Measurements from ENCODE around the gene ATP13A3. TPM values are rescaled to one million over a fixed set of nuclear protein-coding genes. Genes with fewer than 3 reads are reported as not detected.

Gene ATP13A3
- total RNA-seq, 1 donor from 2014 or later = 63.1 TPM

DNA sequence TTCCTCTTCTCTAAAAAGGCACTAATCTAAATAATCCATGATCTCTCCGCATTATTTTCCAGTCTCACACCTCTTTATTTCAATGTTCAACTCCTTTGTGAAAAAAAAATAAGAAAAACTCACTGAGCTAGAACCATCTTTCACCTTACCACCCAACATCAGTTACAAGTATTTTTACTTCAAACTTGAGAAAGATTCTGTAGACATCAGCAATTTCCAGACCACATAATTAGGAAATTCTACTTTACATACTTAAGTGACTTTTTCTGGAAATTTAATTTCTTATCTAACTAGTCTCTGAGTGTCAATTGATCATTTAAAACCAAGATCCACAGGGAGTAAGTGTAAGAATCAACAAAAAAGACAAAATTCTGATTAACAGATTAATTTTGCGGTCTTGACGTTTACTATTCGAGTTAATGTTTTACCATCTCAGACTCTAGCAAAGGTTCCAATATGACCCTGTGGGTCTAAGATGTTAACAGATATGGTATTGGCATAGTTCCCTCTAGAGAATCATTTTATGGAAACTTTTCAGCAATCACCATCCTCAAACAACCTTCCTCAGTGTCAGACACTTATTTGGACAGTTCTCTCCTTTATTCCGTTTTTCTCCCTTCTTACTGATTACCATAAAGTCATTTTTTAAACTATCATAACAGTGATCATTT, 5.1 kb downstream of the ATP13A3 start:
- Mint-ChIP-seq H3K27me3 (ENCODE audit: unreplicated experiment) (no peaks in the 10 kb centered on the region), H3K36me3 (ENCODE audit: unreplicated experiment) (peaks cover 4% of the 10 kb centered on the region), H3K4me3 (ENCODE audit: unreplicated experiment) (no peak overlapping the region), H3K9me3 (ENCODE audit: unreplicated experiment) (no peaks in the 10 kb centered on the region), H3K4me1 (ENCODE audit: unreplicated experiment) (peaks cover 47% of the 10 kb centered on the region), H3K27ac (ENCODE audit: unreplicated experiment) (peak overlapping the region; percentile 46)
- TF ChIP-seq, protein P1, sequence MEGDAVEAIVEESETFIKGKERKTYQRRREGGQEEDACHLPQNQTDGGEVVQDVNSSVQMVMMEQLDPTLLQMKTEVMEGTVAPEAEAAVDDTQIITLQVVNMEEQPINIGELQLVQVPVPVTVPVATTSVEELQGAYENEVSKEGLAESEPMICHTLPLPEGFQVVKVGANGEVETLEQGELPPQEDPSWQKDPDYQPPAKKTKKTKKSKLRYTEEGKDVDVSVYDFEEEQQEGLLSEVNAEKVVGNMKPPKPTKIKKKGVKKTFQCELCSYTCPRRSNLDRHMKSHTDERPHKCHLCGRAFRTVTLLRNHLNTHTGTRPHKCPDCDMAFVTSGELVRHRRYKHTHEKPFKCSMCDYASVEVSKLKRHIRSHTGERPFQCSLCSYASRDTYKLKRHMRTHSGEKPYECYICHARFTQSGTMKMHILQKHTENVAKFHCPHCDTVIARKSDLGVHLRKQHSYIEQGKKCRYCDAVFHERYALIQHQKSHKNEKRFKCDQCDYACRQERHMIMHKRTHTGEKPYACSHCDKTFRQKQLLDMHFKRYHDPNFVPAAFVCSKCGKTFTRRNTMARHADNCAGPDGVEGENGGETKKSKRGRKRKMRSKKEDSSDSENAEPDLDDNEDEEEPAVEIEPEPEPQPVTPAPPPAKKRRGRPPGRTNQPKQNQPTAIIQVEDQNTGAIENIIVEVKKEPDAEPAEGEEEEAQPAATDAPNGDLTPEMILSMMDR (IDR thresholded peaks at IDR 0.05) = no peak
- no peak for DNase-seq (ENCODE audit: extremely low spot score, unreplicated experiment)

DNA sequence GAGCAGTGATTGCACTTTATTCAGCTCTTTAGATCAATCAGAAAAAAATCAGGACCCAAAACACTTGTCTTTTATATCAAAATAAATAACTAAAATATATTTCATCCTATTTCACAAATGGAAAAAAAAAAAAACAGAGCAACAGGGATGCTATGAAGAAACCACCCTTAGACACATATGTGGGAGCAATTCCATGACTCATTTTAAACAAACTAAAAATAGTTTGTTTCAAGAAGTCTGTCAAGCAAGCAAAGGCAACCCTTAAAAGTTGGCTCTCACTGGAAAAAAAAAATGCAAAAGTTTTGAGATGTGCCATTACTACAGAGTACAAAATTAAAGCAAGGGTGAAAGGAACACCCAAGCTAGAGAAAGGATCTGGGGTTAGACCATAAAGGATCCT, 5.7 kb downstream of the ATP13A3 start:
- TF ChIP-seq, protein P1 (IDR thresholded peaks at IDR 0.05) = no peak
- Mint-ChIP-seq H3K4me3 (ENCODE audit: unreplicated experiment) (no peak overlapping the region), H3K27me3 (ENCODE audit: unreplicated experiment) (no peaks in the 10 kb centered on the region), H3K9me3 (ENCODE audit: unreplicated experiment) (no peaks in the 10 kb centered on the region), H3K27ac (ENCODE audit: unreplicated experiment) (peak overlapping the region; percentile 46), H3K4me1 (ENCODE audit: unreplicated experiment) (peaks cover 47% of the 10 kb centered on the region), H3K36me3 (ENCODE audit: unreplicated experiment) (peaks cover 4% of the 10 kb centered on the region)
- DNase-seq (ENCODE audit: extremely low spot score, unreplicated experiment) = no peak

DNA sequence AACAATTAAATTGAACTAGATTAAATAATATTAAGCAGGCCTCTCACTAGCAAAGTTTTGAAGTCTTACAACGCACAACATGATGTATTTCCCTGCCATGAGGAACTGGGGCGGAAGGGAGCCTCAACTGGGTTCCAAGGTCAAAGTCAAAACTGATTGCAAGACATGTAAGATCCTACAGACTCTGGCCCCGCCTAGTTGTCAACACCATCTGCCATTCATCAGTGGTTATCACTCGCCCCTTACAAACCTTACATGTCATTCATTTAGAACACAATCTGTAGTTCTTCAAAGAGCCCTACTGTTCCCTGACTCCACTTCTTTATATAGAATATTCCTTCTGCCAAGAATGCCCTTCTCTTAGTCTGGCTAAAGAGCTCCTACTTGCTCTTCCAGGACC, 10.0 kb downstream of the ATP13A3 start:
- no peak overlapping the region for H3K4me3 Mint-ChIP-seq (ENCODE audit: unreplicated experiment)
- H3K27me3 Mint-ChIP-seq (ENCODE audit: unreplicated experiment) = no peaks in the 10 kb centered on the region
- DNase-seq (ENCODE audit: extremely low spot score, unreplicated experiment) = no peak
- no peak overlapping the region for H3K27ac Mint-ChIP-seq (ENCODE audit: unreplicated experiment)
- H3K4me1 Mint-ChIP-seq (ENCODE audit: unreplicated experiment) = peaks cover 28% of the 10 kb centered on the region
- no peaks in the 10 kb centered on the region for H3K9me3 Mint-ChIP-seq (ENCODE audit: unreplicated experiment)
- TF ChIP-seq, protein P1 (IDR thresholded peaks at IDR 0.05) = no peak
- no peaks in the 10 kb centered on the region for H3K36me3 Mint-ChIP-seq (ENCODE audit: unreplicated experiment)

- H3K27me3 Mint-ChIP-seq (ENCODE audit: unreplicated experiment) = no peaks in the 10 kb centered on the region
- H3K9me3 Mint-ChIP-seq (ENCODE audit: unreplicated experiment) = no peaks in the 10 kb centered on the region
- peaks cover 21% of the 10 kb centered on the region for H3K4me1 Mint-ChIP-seq (ENCODE audit: unreplicated experiment)
- TF ChIP-seq, protein P1 (IDR thresholded peaks at IDR 0.05) = no peak
- no peak overlapping the region for H3K27ac Mint-ChIP-seq (ENCODE audit: unreplicated experiment)
- no peak for DNase-seq (ENCODE audit: extremely low spot score, unreplicated experiment)
- H3K36me3 Mint-ChIP-seq (ENCODE audit: unreplicated experiment) = no peaks in the 10 kb centered on the region
- no peak overlapping the region for H3K4me3 Mint-ChIP-seq (ENCODE audit: unreplicated experiment)
Observed at GRCh38 chr3:194475978-194476377, 10.8 kb downstream of the ATP13A3 start.

- no peaks in the 10 kb centered on the region for H3K9me3 Mint-ChIP-seq (ENCODE audit: unreplicated experiment)
- H3K4me3 Mint-ChIP-seq (ENCODE audit: unreplicated experiment) = no peak overlapping the region
- H3K27ac Mint-ChIP-seq (ENCODE audit: unreplicated experiment) = no peak overlapping the region
- TF ChIP-seq, protein P1 (IDR thresholded peaks at IDR 0.05) = no peak
- DNase-seq (ENCODE audit: extremely low spot score, unreplicated experiment) = no peak
- H3K4me1 Mint-ChIP-seq (ENCODE audit: unreplicated experiment) = peaks cover 14% of the 10 kb centered on the region
- H3K27me3 Mint-ChIP-seq (ENCODE audit: unreplicated experiment) = no peaks in the 10 kb centered on the region
- no peaks in the 10 kb centered on the region for H3K36me3 Mint-ChIP-seq (ENCODE audit: unreplicated experiment)
Observed at GRCh38 chr3:194475138-194475932, 11.5 kb downstream of the ATP13A3 start.

Data from osteocyte (in vitro differentiated cells).